HEK293 (cell line): ENCODE results near the gene TMEM63B.

Source experiments
- GLI4 ChIP-seq: fragments of 450-650 bp; formaldehyde crosslinking; IDR thresholded peaks from 2 replicates; pipeline ENCODE4 v1.5.1; 2016; ENCODE audit warnings: missing biosample characterization, missing genetic modification characterization
- IKZF3 ChIP-seq: fragments of 450-650 bp; IDR thresholded peaks from 2 replicates; pipeline ENCODE4 v1.5.0; 2018; ENCODE audit warnings: missing biosample characterization, mild to moderate bottlenecking, missing genetic modification characterization, moderate library complexity
- ZBTB44 ChIP-seq: fragments of 450-650 bp; IDR thresholded peaks from 2 replicates; pipeline ENCODE4 v1.5.1; 2018; ENCODE audit warnings: missing biosample characterization, mild to moderate bottlenecking, missing genetic modification characterization
- ZNF121 ChIP-seq: fragments of 450-650 bp; formaldehyde crosslinking; IDR thresholded peaks from 2 replicates; pipeline ENCODE4 v1.5.1; 2016; ENCODE audit warnings: missing biosample characterization, missing genetic modification characterization
- ZNF324 ChIP-seq: fragments of 450-650 bp; formaldehyde crosslinking; IDR thresholded peaks from 2 replicates; pipeline ENCODE4 v1.5.1; 2016; ENCODE audit warnings: missing biosample characterization, missing genetic modification characterization
- ZNF423 ChIP-seq: fragments of 450-650 bp; formaldehyde crosslinking; IDR thresholded peaks from 2 replicates; pipeline ENCODE4 v1.5.1; 2016; ENCODE audit warnings: missing biosample characterization, missing genetic modification characterization
- ZNF510 ChIP-seq: fragments of 450-650 bp; formaldehyde crosslinking; IDR thresholded peaks from 2 replicates; pipeline ENCODE4 v1.5.1; 2018; ENCODE audit warnings: mild to moderate bottlenecking, missing genetic modification characterization, missing biosample characterization; ENCODE audit not compliant: insufficient replicate concordance
- ZNF548 ChIP-seq: fragments of 450-650 bp; formaldehyde crosslinking; IDR thresholded peaks from 2 replicates; pipeline ENCODE4 v1.5.1; 2016; ENCODE audit warnings: missing biosample characterization, missing genetic modification characterization
- ZNF645 ChIP-seq: fragments of 450-650 bp; formaldehyde crosslinking; IDR thresholded peaks from 2 replicates; pipeline ENCODE4; 2016; ENCODE audit warnings: missing biosample characterization, missing genetic modification characterization
- ZNF701 ChIP-seq: fragments of 450-650 bp; formaldehyde crosslinking; IDR thresholded peaks from 2 replicates; pipeline ENCODE4 v1.5.1; 2016; ENCODE audit warnings: missing biosample characterization, missing genetic modification characterization
- ZNF792 ChIP-seq: fragments of 450-650 bp; formaldehyde crosslinking; IDR thresholded peaks from 2 replicates; pipeline ENCODE4 v1.5.1; 2016; ENCODE audit warnings: missing biosample characterization, missing genetic modification characterization
- TF ChIP-seq, protein P1 (sequence below): fragments of 450-650 bp; formaldehyde crosslinking; IDR thresholded peaks from 2 replicates; pipeline ENCODE4 v1.5.1; 2016; ENCODE audit warnings: missing biosample characterization, missing genetic modification characterization
- TF ChIP-seq, protein P2 (sequence below): fragments of 450-650 bp; formaldehyde crosslinking; IDR thresholded peaks from 2 replicates; pipeline ENCODE4 v1.5.1; 2016; ENCODE audit warnings: missing biosample characterization, missing genetic modification characterization
- TF ChIP-seq, protein P3 (sequence below): fragments of 450-650 bp; formaldehyde crosslinking; IDR thresholded peaks from 2 replicates; pipeline ENCODE4 v1.5.1; 2016; ENCODE audit warnings: missing biosample characterization, missing genetic modification characterization

GRCh38 chr6:44104481-44105021 lies 22.8 kb upstream of the TMEM63B start:
- TF ChIP-seq ZNF701 (no peak), ZNF510 (tag by site-specific recombination) (no peak), ZNF121 (tag by site-specific recombination) (no peak), GLI4 (tag by site-specific recombination) (no peak), ZBTB44 (tag by site-specific recombination) (no peak), ZNF423 (tag by site-specific recombination) (no peak), ZNF548 (tag by site-specific recombination) (no peak), ZNF792 (tag by site-specific recombination) (no peak), IKZF3 (tag by site-specific recombination) (no peak), ZNF645 (tag by site-specific recombination) (no peak), ZNF324 (tag by site-specific recombination) (no peak)
- TF ChIP-seq, protein P1, sequence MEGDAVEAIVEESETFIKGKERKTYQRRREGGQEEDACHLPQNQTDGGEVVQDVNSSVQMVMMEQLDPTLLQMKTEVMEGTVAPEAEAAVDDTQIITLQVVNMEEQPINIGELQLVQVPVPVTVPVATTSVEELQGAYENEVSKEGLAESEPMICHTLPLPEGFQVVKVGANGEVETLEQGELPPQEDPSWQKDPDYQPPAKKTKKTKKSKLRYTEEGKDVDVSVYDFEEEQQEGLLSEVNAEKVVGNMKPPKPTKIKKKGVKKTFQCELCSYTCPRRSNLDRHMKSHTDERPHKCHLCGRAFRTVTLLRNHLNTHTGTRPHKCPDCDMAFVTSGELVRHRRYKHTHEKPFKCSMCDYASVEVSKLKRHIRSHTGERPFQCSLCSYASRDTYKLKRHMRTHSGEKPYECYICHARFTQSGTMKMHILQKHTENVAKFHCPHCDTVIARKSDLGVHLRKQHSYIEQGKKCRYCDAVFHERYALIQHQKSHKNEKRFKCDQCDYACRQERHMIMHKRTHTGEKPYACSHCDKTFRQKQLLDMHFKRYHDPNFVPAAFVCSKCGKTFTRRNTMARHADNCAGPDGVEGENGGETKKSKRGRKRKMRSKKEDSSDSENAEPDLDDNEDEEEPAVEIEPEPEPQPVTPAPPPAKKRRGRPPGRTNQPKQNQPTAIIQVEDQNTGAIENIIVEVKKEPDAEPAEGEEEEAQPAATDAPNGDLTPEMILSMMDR (tag by site-specific recombination): no peak
- TF ChIP-seq, protein P2, sequence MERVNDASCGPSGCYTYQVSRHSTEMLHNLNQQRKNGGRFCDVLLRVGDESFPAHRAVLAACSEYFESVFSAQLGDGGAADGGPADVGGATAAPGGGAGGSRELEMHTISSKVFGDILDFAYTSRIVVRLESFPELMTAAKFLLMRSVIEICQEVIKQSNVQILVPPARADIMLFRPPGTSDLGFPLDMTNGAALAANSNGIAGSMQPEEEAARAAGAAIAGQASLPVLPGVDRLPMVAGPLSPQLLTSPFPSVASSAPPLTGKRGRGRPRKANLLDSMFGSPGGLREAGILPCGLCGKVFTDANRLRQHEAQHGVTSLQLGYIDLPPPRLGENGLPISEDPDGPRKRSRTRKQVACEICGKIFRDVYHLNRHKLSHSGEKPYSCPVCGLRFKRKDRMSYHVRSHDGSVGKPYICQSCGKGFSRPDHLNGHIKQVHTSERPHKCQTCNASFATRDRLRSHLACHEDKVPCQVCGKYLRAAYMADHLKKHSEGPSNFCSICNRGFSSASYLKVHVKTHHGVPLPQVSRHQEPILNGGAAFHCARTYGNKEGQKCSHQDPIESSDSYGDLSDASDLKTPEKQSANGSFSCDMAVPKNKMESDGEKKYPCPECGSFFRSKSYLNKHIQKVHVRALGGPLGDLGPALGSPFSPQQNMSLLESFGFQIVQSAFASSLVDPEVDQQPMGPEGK (tag by site-specific recombination): no peak
- TF ChIP-seq, protein P3, sequence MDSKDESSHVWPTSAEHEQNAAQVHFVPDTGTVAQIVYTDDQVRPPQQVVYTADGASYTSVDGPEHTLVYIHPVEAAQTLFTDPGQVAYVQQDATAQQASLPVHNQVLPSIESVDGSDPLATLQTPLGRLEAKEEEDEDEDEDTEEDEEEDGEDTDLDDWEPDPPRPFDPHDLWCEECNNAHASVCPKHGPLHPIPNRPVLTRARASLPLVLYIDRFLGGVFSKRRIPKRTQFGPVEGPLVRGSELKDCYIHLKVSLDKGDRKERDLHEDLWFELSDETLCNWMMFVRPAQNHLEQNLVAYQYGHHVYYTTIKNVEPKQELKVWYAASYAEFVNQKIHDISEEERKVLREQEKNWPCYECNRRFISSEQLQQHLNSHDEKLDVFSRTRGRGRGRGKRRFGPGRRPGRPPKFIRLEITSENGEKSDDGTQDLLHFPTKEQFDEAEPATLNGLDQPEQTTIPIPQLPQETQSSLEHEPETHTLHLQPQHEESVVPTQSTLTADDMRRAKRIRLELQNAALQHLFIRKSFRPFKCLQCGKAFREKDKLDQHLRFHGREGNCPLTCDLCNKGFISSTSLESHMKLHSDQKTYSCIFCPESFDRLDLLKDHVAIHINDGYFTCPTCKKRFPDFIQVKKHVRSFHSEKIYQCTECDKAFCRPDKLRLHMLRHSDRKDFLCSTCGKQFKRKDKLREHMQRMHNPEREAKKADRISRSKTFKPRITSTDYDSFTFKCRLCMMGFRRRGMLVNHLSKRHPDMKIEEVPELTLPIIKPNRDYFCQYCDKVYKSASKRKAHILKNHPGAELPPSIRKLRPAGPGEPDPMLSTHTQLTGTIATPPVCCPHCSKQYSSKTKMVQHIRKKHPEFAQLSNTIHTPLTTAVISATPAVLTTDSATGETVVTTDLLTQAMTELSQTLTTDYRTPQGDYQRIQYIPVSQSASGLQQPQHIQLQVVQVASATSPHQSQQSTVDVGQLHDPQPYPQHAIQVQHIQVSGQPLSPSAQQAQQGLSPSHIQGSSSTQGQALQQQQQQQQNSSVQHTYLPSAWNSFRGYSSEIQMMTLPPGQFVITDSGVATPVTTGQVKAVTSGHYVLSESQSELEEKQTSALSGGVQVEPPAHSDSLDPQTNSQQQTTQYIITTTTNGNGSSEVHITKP (tag by site-specific recombination): no peak
